ENCODE data around the gene DLEC1. TPM values are rescaled to one million over a fixed set of nuclear protein-coding genes. Genes with fewer than 3 reads are reported as not detected.
"Not testable (repeated sequence)": the region's sequence is repeated elsewhere in the genome, so short reads cannot be mapped to it uniquely, and the experiment has no call there.

The DLEC1 gene
- total and polyA plus RNA-seq, 2 donors from 2014 or later, result 0.52 to 3.3 TPM

DNA sequence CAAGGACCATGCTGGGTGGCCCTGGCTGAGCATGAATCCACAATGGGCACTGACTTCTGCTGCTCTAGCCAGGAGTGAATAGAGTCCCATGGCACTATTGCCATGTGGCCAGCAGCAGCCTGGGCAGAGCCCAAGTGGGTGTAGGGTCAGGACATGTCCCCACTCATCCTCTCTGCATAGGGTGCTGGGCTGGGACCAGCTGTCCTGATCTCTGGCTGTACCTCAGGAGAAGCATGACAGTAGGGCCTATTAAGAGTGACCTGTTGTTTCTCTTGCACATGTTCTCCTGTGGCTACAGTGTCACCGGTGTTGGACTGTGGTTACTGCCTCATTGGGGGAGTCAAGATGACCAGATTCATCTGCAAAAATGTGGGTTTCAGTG, 46.9 kb downstream of the DLEC1 start:
- H3K4me1 ChIP-seq (ENCODE audit: control insufficient read depth in 2 of 3, insufficient read depth in 2 of 3, low read depth in 1 of 3, low read length in 3 of 3), result no peaks in the 10 kb centered on the region
- no peak overlapping the region for H3K4me3 ChIP-seq (ENCODE audit: low read length in 3 of 3)
- TF ChIP-seq, protein P1, sequence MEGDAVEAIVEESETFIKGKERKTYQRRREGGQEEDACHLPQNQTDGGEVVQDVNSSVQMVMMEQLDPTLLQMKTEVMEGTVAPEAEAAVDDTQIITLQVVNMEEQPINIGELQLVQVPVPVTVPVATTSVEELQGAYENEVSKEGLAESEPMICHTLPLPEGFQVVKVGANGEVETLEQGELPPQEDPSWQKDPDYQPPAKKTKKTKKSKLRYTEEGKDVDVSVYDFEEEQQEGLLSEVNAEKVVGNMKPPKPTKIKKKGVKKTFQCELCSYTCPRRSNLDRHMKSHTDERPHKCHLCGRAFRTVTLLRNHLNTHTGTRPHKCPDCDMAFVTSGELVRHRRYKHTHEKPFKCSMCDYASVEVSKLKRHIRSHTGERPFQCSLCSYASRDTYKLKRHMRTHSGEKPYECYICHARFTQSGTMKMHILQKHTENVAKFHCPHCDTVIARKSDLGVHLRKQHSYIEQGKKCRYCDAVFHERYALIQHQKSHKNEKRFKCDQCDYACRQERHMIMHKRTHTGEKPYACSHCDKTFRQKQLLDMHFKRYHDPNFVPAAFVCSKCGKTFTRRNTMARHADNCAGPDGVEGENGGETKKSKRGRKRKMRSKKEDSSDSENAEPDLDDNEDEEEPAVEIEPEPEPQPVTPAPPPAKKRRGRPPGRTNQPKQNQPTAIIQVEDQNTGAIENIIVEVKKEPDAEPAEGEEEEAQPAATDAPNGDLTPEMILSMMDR (IDR thresholded peaks at IDR 0.05; ENCODE audit: borderline replicate concordance, extremely low read depth, insufficient read depth), result no peak
- H3K9ac ChIP-seq (ENCODE audit: low read length in 3 of 3), result no peak overlapping the region
- FAIRE-seq, result no peak
- intact Hi-C loops (cut with DNase I), result no loop called here
- H3K27me3 ChIP-seq (ENCODE audit: control insufficient read depth, insufficient read depth, low read length), result no peaks in the 10 kb centered on the region
- H3K27ac ChIP-seq (ENCODE audit: low read depth in 2 of 2, low read length in 2 of 2), result no peak overlapping the region
- no peak for DNase-seq
- H3K9me3 ChIP-seq (ENCODE audit: control insufficient read depth in 2 of 3, insufficient read depth in 1 of 3, low read length in 3 of 3), result peaks cover 0 to 4% (median 3%) of the 10 kb centered on the region in 3 donors
- H3K36me3 ChIP-seq (ENCODE audit: control insufficient read depth in 2 of 3, insufficient read depth in 3 of 3, low read length in 3 of 3), result no peaks in the 10 kb centered on the region

DNA sequence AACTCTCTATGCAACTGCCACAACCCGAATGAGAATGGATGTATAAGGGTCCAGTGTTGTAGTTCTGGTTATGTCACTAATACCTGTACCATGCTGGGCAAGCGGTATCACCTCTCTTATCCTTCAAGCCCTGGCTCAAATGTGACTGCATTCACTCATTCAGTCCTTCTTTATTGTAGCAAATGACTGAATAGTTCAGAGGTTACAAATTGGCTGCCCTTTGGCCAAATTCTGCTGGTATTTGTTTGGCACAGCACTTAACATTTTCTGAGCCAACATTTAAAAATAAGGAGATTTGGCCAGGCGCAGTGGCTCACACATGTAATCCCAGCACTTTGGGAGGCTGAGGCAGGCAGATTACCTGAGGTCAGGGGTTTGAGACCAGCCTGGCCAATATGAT, 47.5 kb downstream of the DLEC1 start:
- H3K36me3 ChIP-seq (ENCODE audit: control insufficient read depth in 2 of 3, insufficient read depth in 3 of 3, low read length in 3 of 3), result no peaks in the 10 kb centered on the region
- no peak overlapping the region for H3K27ac ChIP-seq (ENCODE audit: low read depth in 2 of 2, low read length in 2 of 2)
- TF ChIP-seq, protein P1 (IDR thresholded peaks at IDR 0.05; ENCODE audit: borderline replicate concordance, extremely low read depth, insufficient read depth), result no peak
- DNase-seq (no peak), FAIRE-seq (no peak)
- intact Hi-C loops (cut with DNase I), result no loop called here
- H3K4me1 ChIP-seq (ENCODE audit: control insufficient read depth in 2 of 3, insufficient read depth in 2 of 3, low read depth in 1 of 3, low read length in 3 of 3), result no peaks in the 10 kb centered on the region
- H3K9ac ChIP-seq (ENCODE audit: low read length in 3 of 3), result no peak overlapping the region
- H3K27me3 ChIP-seq (ENCODE audit: control insufficient read depth, insufficient read depth, low read length), result no peaks in the 10 kb centered on the region
- no peak overlapping the region for H3K4me3 ChIP-seq (ENCODE audit: low read length in 3 of 3)
- peaks cover 0 to 4% (median 3%) of the 10 kb centered on the region in 3 donors for H3K9me3 ChIP-seq (ENCODE audit: control insufficient read depth in 2 of 3, insufficient read depth in 1 of 3, low read length in 3 of 3)

DNA sequence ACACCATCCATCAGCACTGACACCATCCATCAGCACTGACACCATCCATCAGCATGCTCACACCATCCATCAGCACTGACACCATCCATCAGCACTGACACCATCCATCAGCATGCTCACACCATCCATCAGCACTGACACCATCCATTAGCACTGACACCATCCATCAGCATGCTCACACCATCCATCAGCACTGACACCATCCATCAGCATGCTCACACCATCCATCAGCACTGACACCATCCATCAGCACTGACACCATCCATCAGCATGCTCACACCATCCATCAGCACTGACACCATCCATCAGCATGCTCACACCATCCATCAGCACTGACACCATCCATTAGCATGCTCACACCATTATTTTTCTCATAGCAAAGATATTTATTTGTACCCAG, 48.3 kb downstream of the DLEC1 start:
- intact Hi-C loops (cut with DNase I); FAIRE-seq; H3K36me3 ChIP-seq (ENCODE audit: control insufficient read depth in 2 of 3, insufficient read depth in 3 of 3, low read length in 3 of 3); H3K4me1 ChIP-seq (ENCODE audit: control insufficient read depth in 2 of 3, insufficient read depth in 2 of 3, low read depth in 1 of 3, low read length in 3 of 3); DNase-seq; H3K4me3 ChIP-seq (ENCODE audit: low read length in 3 of 3); H3K27me3 ChIP-seq (ENCODE audit: control insufficient read depth, insufficient read depth, low read length); H3K27ac ChIP-seq (ENCODE audit: low read depth in 2 of 2, low read length in 2 of 2); H3K9me3 ChIP-seq (ENCODE audit: control insufficient read depth in 2 of 3, insufficient read depth in 1 of 3, low read length in 3 of 3); H3K9ac ChIP-seq (ENCODE audit: low read length in 3 of 3): not testable (repeated sequence)

DNA sequence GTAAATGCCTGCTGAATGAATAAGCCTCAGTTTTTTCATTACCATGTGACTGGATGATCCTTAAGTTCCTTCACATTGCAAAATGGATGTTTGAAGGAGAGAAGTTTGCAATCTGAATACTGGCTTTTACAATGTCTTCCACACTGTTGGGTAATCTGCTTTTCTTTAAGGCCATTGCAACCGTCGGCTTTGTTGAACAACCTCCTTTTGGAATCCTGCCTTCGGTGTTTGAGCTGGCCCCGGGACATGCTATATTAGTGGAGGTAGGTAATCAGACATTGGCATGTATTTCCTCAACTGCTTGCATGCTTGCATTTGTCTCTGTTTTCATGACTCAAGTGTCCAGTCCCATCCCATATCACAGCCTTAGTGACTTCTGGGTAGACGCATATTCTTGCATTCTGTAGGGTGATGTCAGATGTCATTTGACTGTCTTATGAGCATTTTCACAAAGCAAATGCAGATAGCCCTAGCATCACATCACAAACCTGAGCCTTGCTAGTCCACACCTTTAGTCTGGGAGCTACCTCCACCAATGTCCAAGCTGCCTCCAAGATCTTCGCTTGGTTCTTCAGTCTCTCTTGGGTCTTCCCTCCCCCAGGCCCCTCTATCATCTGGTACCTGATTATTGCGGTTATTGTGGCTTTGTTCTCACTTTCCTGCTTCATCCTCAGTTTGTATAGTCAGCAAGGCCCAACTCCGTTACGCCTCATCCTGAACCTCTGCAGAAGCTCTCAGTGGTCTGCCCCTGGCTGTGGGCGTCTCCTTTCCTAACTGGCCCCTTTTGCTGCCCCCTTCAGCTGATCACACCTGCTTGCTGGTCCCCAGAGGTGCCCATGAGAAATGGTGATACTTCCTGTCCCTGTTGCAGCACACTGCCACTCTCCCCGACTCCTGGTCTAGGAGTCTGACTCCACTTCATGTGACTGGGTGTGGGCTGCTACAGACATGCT, 49.4 kb downstream of the DLEC1 start:
- no peak overlapping the region for H3K9ac ChIP-seq (ENCODE audit: low read length in 3 of 3)
- H3K9me3 ChIP-seq (ENCODE audit: control insufficient read depth in 2 of 3, insufficient read depth in 1 of 3, low read length in 3 of 3), result peaks cover 0 to 4% (median 3%) of the 10 kb centered on the region in 3 donors
- intact Hi-C loops (cut with DNase I), result no loop called here
- H3K4me3 ChIP-seq (ENCODE audit: low read length in 3 of 3), result no peak overlapping the region
- no peaks in the 10 kb centered on the region for H3K27me3 ChIP-seq (ENCODE audit: control insufficient read depth, insufficient read depth, low read length)
- TF ChIP-seq, protein P1 (IDR thresholded peaks at IDR 0.05; ENCODE audit: borderline replicate concordance, extremely low read depth, insufficient read depth), result no peak
- FAIRE-seq (no peak), DNase-seq (no peak)
- H3K36me3 ChIP-seq (ENCODE audit: control insufficient read depth in 2 of 3, insufficient read depth in 3 of 3, low read length in 3 of 3), result no peaks in the 10 kb centered on the region
- H3K4me1 ChIP-seq (ENCODE audit: control insufficient read depth in 2 of 3, insufficient read depth in 2 of 3, low read depth in 1 of 3, low read length in 3 of 3), result no peaks in the 10 kb centered on the region
- H3K27ac ChIP-seq (ENCODE audit: low read depth in 2 of 2, low read length in 2 of 2), result no peak overlapping the region

Data from kidney (tissue), 14 donors.